HuH-7 (cell line): Measurements from ENCODE around the gene PKN1.
"Not testable (repeated sequence)": the region's sequence is repeated elsewhere in the genome, so short reads cannot be mapped to it uniquely, and the experiment has no call there.

Experiments used
- DNase-seq: peaks from one replicate; pipeline ENCODE4 v3.0.0; 2011; ENCODE audit warnings: low spot score

Gene PKN1

GRCh38 chr19:14487370-14488125 lies 54.4 kb downstream of the PKN1 start:
- no peak for DNase-seq

- no peak for DNase-seq
Measured at GRCh38 chr19:14492756-14493337, 59.7 kb downstream of the PKN1 start.

GRCh38 chr19:14494411-14494810 lies 61.3 kb downstream of the PKN1 start:
- no peak for DNase-seq

- no peak for DNase-seq
Measured at GRCh38 chr19:14494910-14495671, 62.0 kb downstream of the PKN1 start.

GRCh38 chr19:14495672-14496028 lies 62.5 kb downstream of the PKN1 start:
- no peak for DNase-seq

- peak; percentile 98 for DNase-seq
Measured at GRCh38 chr19:14496029-14496833, 63.1 kb downstream of the PKN1 start, which contains the start of gene GIPC1. TSS of gene GIPC1 (minus strand) at chr19:14496127. CDS start at chr19:14482976, 13,151 bp downstream.

GRCh38 chr19:14496834-14497227 lies 63.7 kb downstream of the PKN1 start:
- DNase-seq: no peak

- no peak for DNase-seq
Measured at GRCh38 chr19:14497228-14497921, 64.3 kb downstream of the PKN1 start.

- DNase-seq: no peak
Measured at GRCh38 chr19:14502334-14503092, 69.4 kb downstream of the PKN1 start.

GRCh38 chr19:14503285-14503684 lies 70.2 kb downstream of the PKN1 start:
- no peak for DNase-seq

- DNase-seq: not testable (repeated sequence)
Measured at GRCh38 chr19:14504575-14504974, 71.5 kb downstream of the PKN1 start.

GRCh38 chr19:14505488-14506239 lies 72.6 kb downstream of the PKN1 start:
- peak; percentile 74 for DNase-seq

- no peak for DNase-seq
Measured at GRCh38 chr19:14507704-14508542, 74.8 kb downstream of the PKN1 start.

- DNase-seq: no peak
Measured at GRCh38 chr19:14510311-14511228, 77.5 kb downstream of the PKN1 start.

GRCh38 chr19:14511229-14511593 lies 78.1 kb downstream of the PKN1 start:
- no peak for DNase-seq

- no peak for DNase-seq
Measured at GRCh38 chr19:14512406-14512961, 79.4 kb downstream of the PKN1 start.

- no peak for DNase-seq
Measured at GRCh38 chr19:14514215-14514863, 81.2 kb downstream of the PKN1 start.
